Measurements from ENCODE around the gene RAB21.

- TF ChIP-seq EZH2phosphoT487 (IDR thresholded peaks at IDR 0.05; ENCODE audit: low read depth) = no peak
- TF ChIP-seq, protein P1, sequence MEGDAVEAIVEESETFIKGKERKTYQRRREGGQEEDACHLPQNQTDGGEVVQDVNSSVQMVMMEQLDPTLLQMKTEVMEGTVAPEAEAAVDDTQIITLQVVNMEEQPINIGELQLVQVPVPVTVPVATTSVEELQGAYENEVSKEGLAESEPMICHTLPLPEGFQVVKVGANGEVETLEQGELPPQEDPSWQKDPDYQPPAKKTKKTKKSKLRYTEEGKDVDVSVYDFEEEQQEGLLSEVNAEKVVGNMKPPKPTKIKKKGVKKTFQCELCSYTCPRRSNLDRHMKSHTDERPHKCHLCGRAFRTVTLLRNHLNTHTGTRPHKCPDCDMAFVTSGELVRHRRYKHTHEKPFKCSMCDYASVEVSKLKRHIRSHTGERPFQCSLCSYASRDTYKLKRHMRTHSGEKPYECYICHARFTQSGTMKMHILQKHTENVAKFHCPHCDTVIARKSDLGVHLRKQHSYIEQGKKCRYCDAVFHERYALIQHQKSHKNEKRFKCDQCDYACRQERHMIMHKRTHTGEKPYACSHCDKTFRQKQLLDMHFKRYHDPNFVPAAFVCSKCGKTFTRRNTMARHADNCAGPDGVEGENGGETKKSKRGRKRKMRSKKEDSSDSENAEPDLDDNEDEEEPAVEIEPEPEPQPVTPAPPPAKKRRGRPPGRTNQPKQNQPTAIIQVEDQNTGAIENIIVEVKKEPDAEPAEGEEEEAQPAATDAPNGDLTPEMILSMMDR (IDR thresholded peaks at IDR 0.05; ENCODE audit: low read depth, low read length) = no peak
These were observed at the start of gene RAB21 for GRCh38 chr12:71754461-71755145.
